Hypothalamus (tissue), 51 donors: ENCODE results near the gene ANKS1B.
A peak's percentile ranks its signal among the peaks of the same experiment; 100 is the strongest.
"Not testable (repeated sequence)": the region's sequence is repeated elsewhere in the genome, so short reads cannot be mapped to it uniquely, and the experiment has no call there.

Source experiments
- DNase-seq, 51 donors: peaks; one replicate each; lab custom pipeline; 2025; lab: John Stamatoyannopoulos, UW

Gene ANKS1B

DNA sequence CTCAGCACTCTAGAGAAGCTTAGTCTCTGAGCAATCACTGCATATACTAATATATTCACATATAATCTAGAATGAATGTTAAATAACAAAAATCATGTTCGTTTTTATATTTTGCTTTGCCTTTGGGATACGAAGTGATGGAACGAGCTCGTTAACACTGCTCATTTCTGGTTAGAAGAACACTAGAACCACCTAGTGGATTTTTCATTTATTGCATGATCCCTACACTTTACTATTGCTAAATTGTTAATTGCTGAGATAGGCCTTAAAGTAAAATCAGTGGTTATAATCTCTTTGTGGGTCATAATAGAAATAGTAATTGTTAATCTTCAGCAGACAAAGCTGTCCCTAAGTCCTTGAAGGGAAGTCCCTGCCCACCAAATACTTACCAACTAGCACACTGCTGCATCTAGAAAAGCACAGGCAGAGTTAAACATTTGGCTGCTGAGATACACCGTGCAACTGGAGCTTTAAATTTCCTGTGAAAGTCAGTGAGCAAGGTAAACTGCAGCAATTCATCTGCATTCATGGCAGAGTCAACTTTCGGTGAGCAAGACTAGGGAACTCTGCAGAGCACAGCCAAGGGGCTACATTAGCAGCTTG, 985.9 kb downstream of the ANKS1B start:
- DNase-seq: peak in 2 of 51 donors; percentile 2 to 73

GRCh38 chr12:98997899-98998298, 986.8 kb downstream of the ANKS1B start:
- DNase-seq: no peak

DNA sequence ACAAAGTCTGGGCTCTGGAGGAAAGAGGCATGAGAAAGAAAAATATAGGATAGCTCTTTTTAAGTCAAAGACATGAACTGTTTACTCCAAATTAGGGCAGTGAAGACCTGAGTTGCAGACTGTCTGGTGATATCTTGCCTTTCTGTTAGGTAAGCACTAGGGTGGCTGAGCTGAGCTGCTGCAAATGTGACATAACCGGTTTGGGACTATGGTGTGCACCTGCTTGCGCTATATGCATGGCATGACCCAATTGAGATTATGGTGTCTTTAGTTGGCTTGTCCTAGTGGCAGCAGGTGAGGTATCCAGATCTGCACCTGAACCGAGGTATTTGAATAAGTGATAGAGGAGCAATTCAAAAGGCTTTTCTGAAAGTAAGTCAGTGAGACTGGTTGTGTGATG, 994.1 kb downstream of the ANKS1B start:
- DNase-seq: no peak

DNA sequence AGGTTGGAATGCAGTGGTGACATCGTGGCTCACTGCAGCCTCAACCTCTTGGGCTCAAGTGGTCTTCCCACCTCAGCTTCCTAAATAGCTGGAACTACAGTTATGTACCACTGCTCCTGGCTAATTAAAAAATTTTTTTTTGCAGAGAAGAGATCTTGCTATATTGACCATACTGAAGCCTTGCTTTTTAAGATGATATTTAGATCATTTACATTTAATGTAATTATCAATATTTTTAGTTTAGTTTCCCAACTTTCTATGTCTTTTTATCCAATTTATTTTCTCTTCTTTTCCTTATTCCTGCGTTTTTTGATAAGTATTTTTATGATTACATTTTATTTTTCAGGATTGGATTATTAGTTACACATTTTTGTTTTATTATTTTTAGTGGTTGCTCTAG, 999.6 kb downstream of the ANKS1B start:
- no peak for DNase-seq

DNA sequence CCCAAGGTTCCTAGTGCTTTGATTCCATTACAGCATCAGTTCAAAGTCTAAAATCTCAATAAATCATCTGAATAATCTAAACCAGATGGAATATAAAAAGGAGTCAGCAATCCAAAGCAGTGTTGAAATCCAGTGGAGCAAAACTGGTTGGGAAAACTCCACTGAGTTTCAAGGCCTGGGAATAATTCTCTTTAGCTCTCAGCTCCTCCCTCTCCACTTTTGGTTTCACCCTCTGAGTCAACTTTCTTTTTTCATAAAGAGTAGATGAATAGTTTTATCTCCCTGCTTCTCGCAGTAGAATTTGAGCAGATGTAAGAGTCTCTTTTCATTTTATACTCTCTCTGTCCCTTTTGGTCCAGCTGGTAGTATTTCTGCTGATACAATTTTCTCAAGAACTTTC, 1001.1 kb downstream of the ANKS1B start:
- DNase-seq: no peak

- no peak for DNase-seq
These were observed 1004.2 kb downstream of the ANKS1B start for GRCh38 chr12:98980508-98980907.

- DNase-seq: no peak
These were observed 1007.5 kb downstream of the ANKS1B start for GRCh38 chr12:98977186-98977585.

DNA sequence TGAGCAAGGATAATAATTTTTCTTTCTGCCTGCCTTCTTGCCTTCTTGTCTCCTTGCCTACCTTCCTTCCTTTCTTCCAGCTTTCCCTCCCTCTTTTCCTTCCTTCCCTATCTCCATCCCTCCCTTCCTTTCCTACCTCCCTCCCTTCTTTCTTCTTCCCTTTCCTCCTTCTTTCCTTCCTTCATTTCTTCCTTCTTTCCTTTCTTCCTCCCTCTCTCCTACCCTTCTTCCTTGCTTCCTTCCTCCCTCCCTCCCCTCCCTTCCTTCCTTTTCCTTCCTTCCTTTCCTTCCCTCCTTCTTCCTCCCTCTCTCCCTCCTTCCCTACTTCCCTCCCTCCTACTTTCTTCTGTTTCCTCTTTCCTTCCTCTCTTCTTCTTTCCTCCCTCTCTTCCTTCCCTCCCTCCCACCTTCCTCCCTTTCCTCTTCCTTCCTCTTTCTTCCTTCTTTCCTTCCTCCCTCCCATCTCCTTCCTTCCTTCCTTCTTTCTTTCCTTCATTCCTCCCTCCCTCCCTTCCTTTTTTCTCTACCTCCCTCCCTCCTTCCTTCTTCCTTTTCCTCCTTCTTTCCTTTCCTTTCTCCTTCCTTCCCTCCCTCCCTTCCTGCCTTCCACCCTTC, 1009.9 kb downstream of the ANKS1B start:
- DNase-seq: no peak

DNA sequence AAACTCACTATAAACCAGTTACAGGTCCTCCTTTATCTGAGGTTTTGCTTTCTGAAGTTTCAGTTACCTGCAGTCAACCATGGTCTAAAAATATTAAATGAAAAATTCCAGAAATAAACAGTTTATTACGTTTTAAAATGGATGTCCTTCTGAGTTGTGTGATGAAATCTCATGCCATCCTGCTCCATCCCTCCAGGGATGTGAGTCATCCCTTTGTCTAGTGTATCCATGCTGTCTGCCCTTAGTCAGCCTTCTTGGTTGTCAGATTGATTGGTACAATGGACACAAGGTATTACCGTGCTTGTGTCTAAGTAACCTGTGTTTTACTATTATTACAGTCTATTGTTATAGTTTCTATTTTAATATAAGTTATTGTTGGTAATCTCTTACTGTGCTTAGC, 1011.3 kb downstream of the ANKS1B start:
- DNase-seq: no peak

DNA sequence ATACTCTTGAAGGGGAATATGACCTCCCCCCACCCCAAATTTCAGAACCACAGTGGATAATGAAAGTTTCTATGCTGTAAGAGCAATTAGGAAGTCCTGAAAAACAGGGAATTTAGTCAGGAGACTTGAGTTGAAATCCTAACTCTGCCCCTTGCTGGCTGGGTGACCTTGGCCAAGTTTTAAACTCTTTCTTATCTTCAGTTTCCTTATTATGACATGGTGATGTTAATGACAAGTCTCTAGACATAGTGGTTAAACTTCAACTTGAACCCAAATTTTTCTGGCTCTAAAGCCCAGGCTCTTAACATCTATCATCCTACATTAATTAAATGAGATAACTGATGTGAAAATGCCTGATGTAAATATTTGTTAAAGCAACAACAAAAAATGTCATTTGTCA, 1013.8 kb downstream of the ANKS1B start:
- DNase-seq: no peak

GRCh38 chr12:98970210-98970609, 1014.5 kb downstream of the ANKS1B start:
- no peak for DNase-seq

- DNase-seq: peak in 4 of 51 donors; percentile 4 to 58 (median 10)
These were observed 1015.8 kb downstream of the ANKS1B start for GRCh38 chr12:98968896-98969295.

DNA sequence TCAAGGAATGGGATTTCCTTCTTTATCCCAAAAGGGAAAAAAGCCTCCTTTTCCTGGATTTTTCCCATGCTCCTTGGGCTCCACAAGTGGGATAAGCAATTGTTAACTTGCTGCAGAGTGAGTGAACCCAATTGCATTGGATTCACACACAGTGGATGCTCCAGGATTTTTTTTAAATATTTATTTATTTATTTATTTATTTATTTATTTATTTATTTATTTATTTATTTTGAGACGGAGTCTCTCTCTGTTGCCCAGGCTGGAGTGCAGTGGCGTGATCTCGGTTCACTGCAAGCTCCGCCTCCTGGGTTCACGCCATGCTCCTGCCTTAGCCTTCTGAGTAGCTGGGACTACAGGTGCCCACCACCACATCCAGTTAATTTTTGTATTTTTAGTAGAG, 1027.6 kb downstream of the ANKS1B start:
- not testable (repeated sequence) for DNase-seq

GRCh38 chr12:98955284-98955683, 1029.5 kb downstream of the ANKS1B start:
- no peak for DNase-seq

DNA sequence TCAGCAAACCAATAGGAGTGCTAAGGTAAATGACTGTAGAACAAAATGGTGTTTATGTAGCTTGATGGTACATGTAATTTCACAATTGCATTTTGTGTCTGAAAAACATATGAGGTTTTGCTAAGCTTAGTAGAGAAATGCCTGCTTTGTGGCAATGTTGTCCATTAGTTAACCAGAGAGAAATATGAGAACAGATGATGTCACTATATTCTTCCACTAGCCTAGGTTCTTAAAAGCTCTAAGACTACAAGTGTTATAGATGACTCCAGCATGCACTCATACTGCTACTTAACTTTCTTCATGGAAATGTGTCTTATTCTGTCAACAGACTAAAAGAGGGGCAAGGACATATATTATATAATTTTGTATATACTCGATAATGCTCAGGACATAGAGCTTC, 1030.2 kb downstream of the ANKS1B start:
- no peak for DNase-seq

- DNase-seq: no peak
These were observed 1033.3 kb downstream of the ANKS1B start for GRCh38 chr12:98951406-98951805.

GRCh38 chr12:98948343-98948949, 1036.3 kb downstream of the ANKS1B start:
- peak in 1 of 51 donors; percentile 9 for DNase-seq

DNA sequence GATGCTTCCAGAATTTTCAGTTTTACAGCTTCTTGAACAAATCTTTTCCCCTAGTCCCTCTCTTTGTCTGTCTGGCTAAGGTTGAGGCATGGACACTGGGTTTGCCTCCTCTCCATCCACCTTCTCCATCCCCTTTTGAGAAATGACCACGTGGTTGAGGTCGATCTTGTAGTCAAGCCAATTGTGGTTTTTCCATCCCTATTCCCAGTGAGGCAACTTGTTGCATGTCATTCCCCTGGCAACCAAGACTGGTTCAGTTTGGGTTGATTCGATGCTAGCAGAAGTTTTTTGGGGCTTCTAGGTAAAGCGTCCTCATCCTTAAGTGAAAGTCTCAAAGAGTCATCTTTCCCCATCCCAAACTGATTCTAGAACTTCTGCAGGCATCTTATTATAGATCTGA, 1038.9 kb downstream of the ANKS1B start:
- DNase-seq: no peak

DNA sequence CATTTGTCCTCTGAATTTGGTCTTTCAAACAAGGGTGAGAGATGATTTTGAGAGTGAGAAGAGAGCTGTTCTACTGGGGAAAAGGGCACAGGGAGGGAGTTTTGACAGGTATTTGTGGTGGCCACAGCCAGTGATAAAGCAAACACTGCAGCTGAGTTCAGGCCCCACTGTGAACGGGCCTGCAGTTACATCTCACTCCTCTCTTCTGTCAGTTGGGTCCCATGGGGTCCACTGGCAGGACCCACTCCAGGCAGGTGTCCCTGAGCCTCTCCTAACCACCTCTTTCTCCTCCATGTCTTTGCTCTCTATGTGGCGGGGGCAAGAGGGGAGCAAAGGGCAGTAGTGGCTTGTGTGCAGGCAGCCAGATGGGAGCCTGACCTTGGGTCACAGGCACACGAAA, 1044.8 kb downstream of the ANKS1B start:
- no peak for DNase-seq

GRCh38 chr12:98939350-98939749, 1045.4 kb downstream of the ANKS1B start:
- DNase-seq: peak in 19 of 51 donors; percentile 1 to 42 (median 10)

- DNase-seq: no peak
These were observed 1048.9 kb downstream of the ANKS1B start for GRCh38 chr12:98935847-98936246.

- DNase-seq: no peak
These were observed 1061.9 kb downstream of the ANKS1B start for GRCh38 chr12:98922871-98923270.
